Ramos (cell line): Measurements from ENCODE around the gene FLYWCH1.

Source experiments
- in situ Hi-C: fragments of 300-500 bp; cut with MboI; formaldehyde crosslinking; loops from one replicate; pipeline ENCODE4 v1.14.3; 2022; ENCODE audit warnings: low sequenced_read_pairs; ENCODE audit not compliant: unreplicated experiment

The FLYWCH1 gene

GRCh38 chr16:2911638-2912329 is at the start of gene FLYWCH1:
FLYWCH1 (plus strand) TSS chr16:2911931; CDS start chr16:2929686, 17,755 bp downstream.
- in situ Hi-C loops: loop anchor here (5.0 kb wide), 1 partner anchor 39 kb away; no protein-coding TSS in a partner anchor

GRCh38 chr16:2865651-2866050 is 46.1 kb upstream of the FLYWCH1 start:
- in situ Hi-C loops: no loop called here

GRCh38 chr16:2866431-2866830 is 45.3 kb upstream of the FLYWCH1 start:
- in situ Hi-C loops: no loop called here

- in situ Hi-C loops: no loop called here
Measured at GRCh38 chr16:2867661-2867986, 44.1 kb upstream of the FLYWCH1 start.

GRCh38 chr16:2867987-2868789 is 43.5 kb upstream of the FLYWCH1 start:
- in situ Hi-C loops: no loop called here

- in situ Hi-C loops: loop anchor here (5.0 kb wide), 1 partner anchor 40 kb away; the partner anchor contains the start of gene FLYWCH1
Measured at GRCh38 chr16:2871926-2872325, 39.8 kb upstream of the FLYWCH1 start.

GRCh38 chr16:2874032-2874911 is 37.5 kb upstream of the FLYWCH1 start:
- in situ Hi-C loops: loop anchor here (5.0 kb wide), 1 partner anchor 38 kb away; the partner anchor contains the start of gene FLYWCH1

GRCh38 chr16:2874912-2875362 is 36.8 kb upstream of the FLYWCH1 start:
- in situ Hi-C loops: loop anchor here (5.0 kb wide), 1 partner anchor 37 kb away; the partner anchor contains the start of gene FLYWCH1

- in situ Hi-C loops: no loop called here
Measured at GRCh38 chr16:2879854-2880508, 31.8 kb upstream of the FLYWCH1 start.

- in situ Hi-C loops: no loop called here
Measured at GRCh38 chr16:2881783-2882649, 29.7 kb upstream of the FLYWCH1 start.

- in situ Hi-C loops: no loop called here
Measured at GRCh38 chr16:2882650-2883457, 28.9 kb upstream of the FLYWCH1 start, which contains the start of gene FLYWCH2. FLYWCH2 (plus strand) TSS chr16:2883215; CDS start chr16:2896450, 13,235 bp downstream.

GRCh38 chr16:2883458-2883908 is 28.2 kb upstream of the FLYWCH1 start:
- in situ Hi-C loops: no loop called here

- in situ Hi-C loops: no loop called here
Measured at GRCh38 chr16:2884041-2884451, 27.7 kb upstream of the FLYWCH1 start.

GRCh38 chr16:2894231-2894630 is 17.5 kb upstream of the FLYWCH1 start:
- in situ Hi-C loops: no loop called here

GRCh38 chr16:2895813-2896212 is 15.9 kb upstream of the FLYWCH1 start:
- in situ Hi-C loops: no loop called here

- in situ Hi-C loops: no loop called here
Measured at GRCh38 chr16:2896480-2897010, 15.2 kb upstream of the FLYWCH1 start.

GRCh38 chr16:2897110-2897509 is 14.6 kb upstream of the FLYWCH1 start:
- in situ Hi-C loops: no loop called here
